CD14-positive monocyte (primary cell): Measurements from ENCODE around the gene CBLC. TPM values are rescaled to one million over a fixed set of nuclear protein-coding genes. Genes with fewer than 3 reads are reported as not detected.

Source experiments
- DNase-seq, 3 donors: peaks; one replicate each; pipeline ENCODE4 v3.0.0-alpha.2; 2011 to 2022
- H2AFZ ChIP-seq: 2 replicates; pipeline ENCODE4 v1.6.0; 2012; ENCODE audit warnings: mild to moderate bottlenecking, low read depth, low read length, inconsistent platforms; ENCODE audit not compliant: insufficient read depth, poor library complexity, severe bottlenecking
- H3K27ac ChIP-seq, 2 donors: 1 replicate in 1 of 2; 2 replicates in 1 of 2; pipeline ENCODE4 v1.5.1; 2012 to 2013; ENCODE audit warnings: low read length in 2 of 2, control low read depth in 1 of 2, inconsistent platforms in 1 of 2, low read depth in 1 of 2, mild to moderate bottlenecking in 1 of 2
- H3K27me3 ChIP-seq, 2 donors: one replicate each; pipeline versions ENCODE4 v1.6.0 to v1.6.1; 2011 to 2013; ENCODE audit warnings: low read length in 2 of 2; ENCODE audit not compliant: control insufficient read depth in 2 of 2, insufficient read depth in 2 of 2
- H3K36me3 ChIP-seq, 2 donors: replicated peaks in 1 of 2; 1 replicate in 1 of 2; 2 replicates in 1 of 2; pipeline versions ENCODE4 v1.5.1 to v1.6.1; 2012 to 2013; ENCODE audit warnings: low read length in 2 of 2, control low read depth in 1 of 2, inconsistent platforms in 1 of 2, mild to moderate bottlenecking in 1 of 2; ENCODE audit not compliant: insufficient read depth in 2 of 2, control insufficient read depth in 1 of 2
- H3K4me1 ChIP-seq, 2 donors: 1 replicate in 1 of 2; 2 replicates in 1 of 2; pipeline versions ENCODE4 v1.5.1 to v1.6.1; 2012 to 2013; ENCODE audit warnings: low read length in 2 of 2, control low read depth in 1 of 2, inconsistent platforms in 1 of 2, mild to moderate bottlenecking in 1 of 2, moderate library complexity in 1 of 2; ENCODE audit not compliant: insufficient read depth in 2 of 2, control insufficient read depth in 1 of 2
- H3K4me2 ChIP-seq: replicated peaks from 2 replicates; pipeline ENCODE3; 2012; ENCODE audit warnings: low read length, moderate library complexity, mild to moderate bottlenecking; ENCODE audit not compliant: poor library complexity, severe bottlenecking; ENCODE audit errors: extremely low read depth
- H3K4me3 ChIP-seq, 3 experiments: fragments of 200-600 bp in 1 of 3; sonication (generic) in 1 of 3; replicated peaks in 1 of 3; 1 replicate in 2 of 3; 2 replicates in 1 of 3; pipeline ENCODE4 v1.5.1; 2011 to 2013; ENCODE audit warnings: low read length in 3 of 3, mild to moderate bottlenecking in 3 of 3, control low read depth in 2 of 3, low read depth in 2 of 3, inconsistent platforms in 1 of 3, moderate library complexity in 1 of 3
- H3K79me2 ChIP-seq: 2 replicates; pipeline ENCODE4 v1.6.0; 2012; ENCODE audit warnings: mild to moderate bottlenecking, control low read depth, inconsistent platforms, low read length, moderate library complexity; ENCODE audit not compliant: insufficient read depth
- H3K9ac ChIP-seq: 2 replicates; pipeline ENCODE4 v1.6.0; 2017; ENCODE audit warnings: low read length, mild to moderate bottlenecking; ENCODE audit not compliant: insufficient read depth, poor library complexity, severe bottlenecking
- H3K9me3 ChIP-seq, 2 donors: replicated peaks in 1 of 2; 1 replicate in 1 of 2; 2 replicates in 1 of 2; pipeline versions ENCODE4 v1.5.1 to v1.6.1; 2012 to 2013; ENCODE audit warnings: low read length in 2 of 2, control low read depth in 1 of 2; ENCODE audit not compliant: control insufficient read depth in 1 of 2, insufficient read depth in 1 of 2
- H4K20me1 ChIP-seq: 2 replicates; pipeline ENCODE4 v1.6.0; 2012; ENCODE audit warnings: mild to moderate bottlenecking, low read length, control low read depth, moderate library complexity; ENCODE audit not compliant: insufficient read depth
- H3K27ac Mint-ChIP-seq, 7 donors: one replicate each; pipeline ENCODE4 v1.8.0; 2020; ENCODE audit warnings: mild to moderate bottlenecking in 7 of 7, mixed read lengths in 7 of 7, moderate library complexity in 6 of 7, inconsistent platforms in 2 of 7
- H3K27me3 Mint-ChIP-seq, 3 donors: one replicate each; pipeline ENCODE4 v1.8.0; 2021 to 2022; ENCODE audit warnings: low read depth in 3 of 3, mild to moderate bottlenecking in 3 of 3, mixed read lengths in 3 of 3, moderate library complexity in 3 of 3, inconsistent platforms in 1 of 3
- H3K36me3 Mint-ChIP-seq, 2 donors: one replicate each; pipeline ENCODE4 v1.8.0; 2020; ENCODE audit warnings: mixed read lengths in 2 of 2, inconsistent platforms in 1 of 2, mild to moderate bottlenecking in 1 of 2
- H3K4me1 Mint-ChIP-seq: one replicate; pipeline ENCODE4 v1.8.0; 2020; ENCODE audit warnings: mild to moderate bottlenecking, mixed read lengths
- H3K4me3 Mint-ChIP-seq, 2 donors: one replicate each; pipeline ENCODE4 v1.8.0; 2020; ENCODE audit warnings: mild to moderate bottlenecking in 2 of 2, mixed read lengths in 2 of 2, moderate library complexity in 1 of 2
- H3K9me3 Mint-ChIP-seq, 7 donors: one replicate each; pipeline ENCODE4 v1.8.0; 2020 to 2022; ENCODE audit warnings: mixed read lengths in 7 of 7, mild to moderate bottlenecking in 6 of 7, moderate library complexity in 6 of 7, inconsistent platforms in 2 of 7
- CTCF ChIP-seq: fragments of 200-600 bp; IDR thresholded peaks from one replicate; pipeline ENCODE4 v1.8.0; 2022; ENCODE audit warnings: antibody characterized with exemption, mild to moderate bottlenecking
- WGBS: methylation state at CpG from one replicate; pipeline ENCODE4 v1.1.5; 2013; ENCODE audit warnings: missing lambda C conversion rate; ENCODE audit not compliant: insufficient coverage; 5-methylcytosine and 5-hydroxymethylcytosine counted together
- intact Hi-C, 2 donors: fragments of 100-400 bp; cut with micrococcal nuclease; formaldehyde crosslinking; loops; one replicate each; pipeline versions ENCODE4 v1.15.0 to v1.15.1; 2023
- polyA plus RNA-seq, 3 donors: library from polyadenylated mRNA; depleted of rRNA in 1 of 3; unstranded in 2 of 3; stranded (reverse) in 1 of 3; fragments of 300-500 nt in 2 of 3; fragments of >200 nt in 1 of 3; fragmentation: Illumina TruSeq in 2 of 3; gene quantifications; 1 replicate in 2 of 3; 2 replicates in 1 of 3; pipeline ENCODE4 v1.2.3, GENCODE V29; 2012 to 2021

CBLC gene
- polyA plus RNA-seq, 3 donors, result not detected

GRCh38 chr19:44788971-44789370 is 11.3 kb downstream of the CBLC start:
- Histone ChIP-seq H3K9ac (no peak overlapping the region), H3K79me2 (no peaks in the 10 kb centered on the region), H3K36me3 (no peaks in the 10 kb centered on the region), H3K4me2 (no peak overlapping the region), H3K4me3 (no peak overlapping the region), H2AFZ (no peak overlapping the region), H3K9me3 (no peaks in the 10 kb centered on the region), H3K4me1 (peaks cover 7 to 8% of the 10 kb centered on the region in 2 donors), H3K27ac (no peak overlapping the region), H3K27me3 (no peaks in the 10 kb centered on the region), H4K20me1 (no peaks in the 10 kb centered on the region)
- 93% methylated on average over 6 of the region's 6 CpGs for WGBS
- intact Hi-C loops, result loop anchor here in 1 of 2 donors (10.0 kb wide), 1 partner anchor 214 kb away; no protein-coding TSS in a partner anchor
- Mint-ChIP-seq H3K27ac (no peak overlapping the region), H3K36me3 (no peaks in the 10 kb centered on the region), H3K4me3 (no peak overlapping the region), H3K27me3 (peaks cover 6 to 9% (median 9%) of the 10 kb centered on the region in 3 donors), H3K4me1 (peaks cover 8% of the 10 kb centered on the region), H3K9me3 (no peaks in the 10 kb centered on the region)
- no peak for DNase-seq
- no peak for TF ChIP-seq CTCF

DNA sequence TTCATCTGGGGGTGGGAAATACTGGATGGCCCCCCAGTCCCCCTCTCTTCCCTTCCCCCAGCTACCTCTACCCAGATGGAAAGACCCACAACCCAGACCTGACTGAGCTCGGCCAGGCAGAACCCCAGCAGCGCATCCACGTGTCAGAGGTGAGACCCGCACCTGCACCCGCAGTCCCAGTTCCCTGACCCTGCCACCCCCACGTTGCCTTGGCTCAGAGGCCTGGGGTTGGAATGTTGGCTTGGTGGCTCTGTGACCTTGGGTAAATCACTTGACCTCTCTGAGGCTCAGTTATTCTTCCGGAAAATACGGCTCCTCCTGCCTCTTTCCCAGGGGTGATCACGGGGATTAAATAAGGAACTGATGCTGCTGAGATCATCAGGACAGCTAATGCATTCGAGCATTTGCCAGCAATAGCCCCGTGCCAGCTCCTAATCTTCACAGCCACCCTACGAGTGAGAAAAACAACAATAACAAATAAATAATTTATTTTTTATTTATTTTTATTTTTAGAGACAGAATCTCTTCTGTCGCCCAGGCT is 12.3 kb downstream of the CBLC start:
- H3K4me1 ChIP-seq, result no peaks in the 10 kb centered on the region
- DNase-seq, result no peak
- H3K9me3 ChIP-seq, result no peaks in the 10 kb centered on the region
- peak overlapping the region in 1 of 7 donors; percentile 31 for H3K27ac Mint-ChIP-seq
- H3K9me3 Mint-ChIP-seq, result no peaks in the 10 kb centered on the region
- H3K9ac ChIP-seq, result no peak overlapping the region
- H3K4me2 ChIP-seq, result no peak overlapping the region
- H3K27me3 ChIP-seq, result no peaks in the 10 kb centered on the region
- intact Hi-C loops, result loop anchor here in 1 of 2 donors (10.0 kb wide), 1 partner anchor 215 kb away; no protein-coding TSS in a partner anchor
- no peaks in the 10 kb centered on the region for H3K36me3 ChIP-seq
- H3K4me3 ChIP-seq, result no peak overlapping the region
- WGBS, result 91% methylated on average over 11 of the region's 13 CpGs
- H3K79me2 ChIP-seq, result no peaks in the 10 kb centered on the region
- no peak overlapping the region for H3K4me3 Mint-ChIP-seq
- no peak for TF ChIP-seq CTCF
- H3K27me3 Mint-ChIP-seq, result peaks cover 2 to 9% (median 4%) of the 10 kb centered on the region in 3 donors
- H3K36me3 Mint-ChIP-seq, result no peaks in the 10 kb centered on the region
- no peaks in the 10 kb centered on the region for H4K20me1 ChIP-seq
- no peak overlapping the region for H2AFZ ChIP-seq
- H3K4me1 Mint-ChIP-seq, result no peaks in the 10 kb centered on the region
- no peak overlapping the region for H3K27ac ChIP-seq
